ENCODE results near the gene ZMYND12. TPM values are rescaled to one million over a fixed set of nuclear protein-coding genes. Genes with fewer than 3 reads are reported as not detected.

ZMYND12 gene
- total RNA-seq, 1 donor from 2014 or later: 0.23 TPM

DNA sequence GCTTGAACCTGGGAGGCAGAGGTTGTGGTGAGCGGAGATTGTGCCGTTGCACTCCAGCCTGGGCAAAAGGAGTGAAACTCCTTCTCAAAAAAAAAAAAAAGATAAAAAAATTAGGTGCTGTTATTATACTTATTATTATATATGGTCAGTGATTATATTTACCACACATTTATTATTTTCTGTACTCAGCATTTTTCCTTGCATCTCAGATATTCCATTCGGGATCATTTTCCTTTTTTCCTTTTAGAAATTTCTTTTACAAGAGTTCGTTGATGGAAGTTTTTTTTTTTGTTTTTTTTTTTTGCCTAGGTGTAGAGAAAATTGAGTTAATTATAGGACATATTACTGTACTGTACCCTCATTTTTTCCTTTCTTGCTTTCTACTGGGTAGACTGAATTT lies 20.8 kb upstream of the ZMYND12 start:
- H3K36me3 Mint-ChIP-seq (ENCODE audit: low read depth, unreplicated experiment): no peaks in the 10 kb centered on the region
- Histone ChIP-seq H4K20me1 (ENCODE audit: insufficient read depth, low read length) (no peaks in the 10 kb centered on the region), H3K9ac (ENCODE audit: low read length) (no peak overlapping the region), H3K27ac (ENCODE audit: low read depth, low read length) (no peak overlapping the region), H3K9me3 (ENCODE audit: insufficient read depth, low read depth, low read length) (no peaks in the 10 kb centered on the region), H3K27me3 (ENCODE audit: insufficient read depth, low read length) (no peaks in the 10 kb centered on the region), H3K79me2 (ENCODE audit: insufficient read depth, low read length) (no peaks in the 10 kb centered on the region), H3K4me2 (ENCODE audit: low read length) (no peak overlapping the region), H3K4me3 (ENCODE audit: insufficient read depth, low read depth, low read length) (no peak overlapping the region), H3K4me1 (ENCODE audit: insufficient read depth, low read length) (no peaks in the 10 kb centered on the region), H3K36me3 (ENCODE audit: insufficient read depth, low read length) (no peaks in the 10 kb centered on the region), H2AFZ (ENCODE audit: low read depth, low read length) (no peak overlapping the region)
- DNase-seq (ENCODE audit: low read depth) (no peak), FAIRE-seq (no peak)
- H3K4me3 Mint-ChIP-seq (ENCODE audit: unreplicated experiment): no peak overlapping the region
- TF ChIP-seq EZH2 (IDR thresholded peaks at IDR 0.05; ENCODE audit: insufficient read depth, low read length): no peak
- TF ChIP-seq, protein P1, sequence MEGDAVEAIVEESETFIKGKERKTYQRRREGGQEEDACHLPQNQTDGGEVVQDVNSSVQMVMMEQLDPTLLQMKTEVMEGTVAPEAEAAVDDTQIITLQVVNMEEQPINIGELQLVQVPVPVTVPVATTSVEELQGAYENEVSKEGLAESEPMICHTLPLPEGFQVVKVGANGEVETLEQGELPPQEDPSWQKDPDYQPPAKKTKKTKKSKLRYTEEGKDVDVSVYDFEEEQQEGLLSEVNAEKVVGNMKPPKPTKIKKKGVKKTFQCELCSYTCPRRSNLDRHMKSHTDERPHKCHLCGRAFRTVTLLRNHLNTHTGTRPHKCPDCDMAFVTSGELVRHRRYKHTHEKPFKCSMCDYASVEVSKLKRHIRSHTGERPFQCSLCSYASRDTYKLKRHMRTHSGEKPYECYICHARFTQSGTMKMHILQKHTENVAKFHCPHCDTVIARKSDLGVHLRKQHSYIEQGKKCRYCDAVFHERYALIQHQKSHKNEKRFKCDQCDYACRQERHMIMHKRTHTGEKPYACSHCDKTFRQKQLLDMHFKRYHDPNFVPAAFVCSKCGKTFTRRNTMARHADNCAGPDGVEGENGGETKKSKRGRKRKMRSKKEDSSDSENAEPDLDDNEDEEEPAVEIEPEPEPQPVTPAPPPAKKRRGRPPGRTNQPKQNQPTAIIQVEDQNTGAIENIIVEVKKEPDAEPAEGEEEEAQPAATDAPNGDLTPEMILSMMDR (IDR thresholded peaks at IDR 0.05; ENCODE audit: insufficient read depth, low read depth, low read length): no peak
- H3K27me3 Mint-ChIP-seq (ENCODE audit: low read depth, unreplicated experiment): peaks cover 2% of the 10 kb centered on the region
- H3K4me1 Mint-ChIP-seq (ENCODE audit: low read depth, unreplicated experiment): peaks cover 4% of the 10 kb centered on the region
- no peak overlapping the region for H3K27ac Mint-ChIP-seq (ENCODE audit: unreplicated experiment)
- H3K9me3 Mint-ChIP-seq (ENCODE audit: unreplicated experiment): no peaks in the 10 kb centered on the region

DNA sequence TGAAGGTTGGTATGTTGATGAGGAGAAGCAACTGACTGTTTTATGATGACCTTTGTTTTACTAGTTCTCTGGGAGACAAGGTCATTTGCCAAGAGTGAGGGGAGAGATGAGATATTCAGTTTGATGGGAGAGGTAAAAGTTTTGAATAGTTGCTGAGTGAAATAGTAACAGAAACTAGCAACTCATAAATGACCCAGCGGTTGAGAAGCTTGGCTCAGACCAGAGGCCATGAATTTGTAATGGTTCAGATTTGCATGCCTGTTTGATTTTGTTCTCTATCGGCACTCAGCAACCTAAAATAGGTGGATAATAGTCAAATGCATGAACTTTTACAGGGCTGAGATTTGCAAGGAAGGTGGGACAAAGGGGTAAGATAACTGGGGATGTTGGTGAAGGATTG lies 13.9 kb upstream of the ZMYND12 start:
- no peaks in the 10 kb centered on the region for H4K20me1 ChIP-seq (ENCODE audit: insufficient read depth, low read length)
- no peaks in the 10 kb centered on the region for H3K36me3 ChIP-seq (ENCODE audit: insufficient read depth, low read length)
- DNase-seq (ENCODE audit: low read depth) (no peak), FAIRE-seq (no peak)
- H3K4me3 ChIP-seq (ENCODE audit: insufficient read depth, low read depth, low read length): no peak overlapping the region
- TF ChIP-seq, protein P1 (IDR thresholded peaks at IDR 0.05; ENCODE audit: insufficient read depth, low read depth, low read length): no peak
- TF ChIP-seq EZH2 (IDR thresholded peaks at IDR 0.05; ENCODE audit: insufficient read depth, low read length): no peak
- no peak overlapping the region for H3K4me2 ChIP-seq (ENCODE audit: low read length)
- no peaks in the 10 kb centered on the region for H3K9me3 ChIP-seq (ENCODE audit: insufficient read depth, low read depth, low read length)
- no peak overlapping the region for H3K9ac ChIP-seq (ENCODE audit: low read length)
- H3K4me1 Mint-ChIP-seq (ENCODE audit: low read depth, unreplicated experiment): no peaks in the 10 kb centered on the region
- no peaks in the 10 kb centered on the region for H3K36me3 Mint-ChIP-seq (ENCODE audit: low read depth, unreplicated experiment)
- no peak overlapping the region for H3K4me3 Mint-ChIP-seq (ENCODE audit: unreplicated experiment)
- no peak overlapping the region for H2AFZ ChIP-seq (ENCODE audit: low read depth, low read length)
- H3K9me3 Mint-ChIP-seq (ENCODE audit: unreplicated experiment): no peaks in the 10 kb centered on the region
- H3K27me3 Mint-ChIP-seq (ENCODE audit: low read depth, unreplicated experiment): no peaks in the 10 kb centered on the region
- H3K27ac ChIP-seq (ENCODE audit: low read depth, low read length): no peak overlapping the region
- H3K27me3 ChIP-seq (ENCODE audit: insufficient read depth, low read length): peaks cover 6% of the 10 kb centered on the region
- H3K27ac Mint-ChIP-seq (ENCODE audit: unreplicated experiment): no peak overlapping the region
- H3K79me2 ChIP-seq (ENCODE audit: insufficient read depth, low read length): no peaks in the 10 kb centered on the region
- no peaks in the 10 kb centered on the region for H3K4me1 ChIP-seq (ENCODE audit: insufficient read depth, low read length)

DNA sequence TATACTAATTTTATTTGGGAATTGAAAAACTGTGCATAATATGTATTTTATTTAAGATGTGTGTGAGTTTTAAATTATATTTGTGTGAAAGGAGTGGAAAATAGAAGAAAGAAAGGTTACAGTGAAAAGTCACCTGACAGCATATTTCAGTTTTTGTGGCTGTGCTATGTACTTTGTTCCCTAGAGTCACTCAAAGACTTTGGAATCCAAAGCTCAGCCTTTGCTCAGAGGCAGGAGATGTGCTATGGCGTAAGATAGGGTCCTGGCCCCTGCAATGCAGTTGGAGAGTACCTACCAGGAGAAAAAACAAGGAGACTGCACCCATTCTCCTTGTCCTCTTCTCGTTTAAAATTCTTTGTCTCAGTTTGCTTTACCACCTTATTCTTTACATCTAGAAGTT lies 10.2 kb upstream of the ZMYND12 start:
- no peak overlapping the region for H3K4me2 ChIP-seq (ENCODE audit: low read length)
- H3K27me3 ChIP-seq (ENCODE audit: insufficient read depth, low read length): peaks cover 6% of the 10 kb centered on the region
- no peak overlapping the region for H3K27ac ChIP-seq (ENCODE audit: low read depth, low read length)
- no peak overlapping the region for H3K4me3 ChIP-seq (ENCODE audit: insufficient read depth, low read depth, low read length)
- H3K4me1 ChIP-seq (ENCODE audit: insufficient read depth, low read length): peaks cover 10% of the 10 kb centered on the region
- H3K9me3 ChIP-seq (ENCODE audit: insufficient read depth, low read depth, low read length): no peaks in the 10 kb centered on the region
- H4K20me1 ChIP-seq (ENCODE audit: insufficient read depth, low read length): no peaks in the 10 kb centered on the region
- no peaks in the 10 kb centered on the region for H3K36me3 ChIP-seq (ENCODE audit: insufficient read depth, low read length)
- Mint-ChIP-seq H3K4me3 (ENCODE audit: unreplicated experiment) (no peak overlapping the region), H3K4me1 (ENCODE audit: low read depth, unreplicated experiment) (peaks cover 3% of the 10 kb centered on the region), H3K27ac (ENCODE audit: unreplicated experiment) (no peak overlapping the region), H3K27me3 (ENCODE audit: low read depth, unreplicated experiment) (no peaks in the 10 kb centered on the region), H3K9me3 (ENCODE audit: unreplicated experiment) (no peaks in the 10 kb centered on the region), H3K36me3 (ENCODE audit: low read depth, unreplicated experiment) (no peaks in the 10 kb centered on the region)
- H3K79me2 ChIP-seq (ENCODE audit: insufficient read depth, low read length): no peaks in the 10 kb centered on the region
- TF ChIP-seq, protein P1 (IDR thresholded peaks at IDR 0.05; ENCODE audit: insufficient read depth, low read depth, low read length): no peak
- TF ChIP-seq EZH2 (IDR thresholded peaks at IDR 0.05; ENCODE audit: insufficient read depth, low read length): no peak
- DNase-seq (ENCODE audit: low read depth): no peak
- H3K9ac ChIP-seq (ENCODE audit: low read length): no peak overlapping the region
- no peak for FAIRE-seq
- H2AFZ ChIP-seq (ENCODE audit: low read depth, low read length): no peak overlapping the region
